Measurements from ENCODE around the gene EVA1C.

EVA1C gene

GRCh38 chr21:32426592-32427051 is 14.1 kb downstream of the EVA1C start:
- TF ChIP-seq CEBPB (IDR thresholded peaks at IDR 0.05) (no peak), CREB1 (IDR thresholded peaks at IDR 0.05; ENCODE audit: low read depth) (no peak), MAX (IDR thresholded peaks at IDR 0.05) (no peak), NFIC (IDR thresholded peaks at IDR 0.05) (no peak), EP300 (IDR thresholded peaks at IDR 0.05; ENCODE audit: borderline replicate concordance) (no peak), TEAD4 (IDR thresholded peaks at IDR 0.05) (no peak), EGR1 (IDR thresholded peaks at IDR 0.05) (no peak), TCF12 (IDR thresholded peaks at IDR 0.05; ENCODE audit: low read depth) (no peak)

GRCh38 chr21:32427958-32428623 is 15.6 kb downstream of the EVA1C start:
- TF ChIP-seq TCF12 (IDR thresholded peaks at IDR 0.05; ENCODE audit: low read depth) (no peak), FOXM1 (IDR thresholded peaks at IDR 0.05; ENCODE audit: borderline replicate concordance, low read depth) (no peak), CREB1 (IDR thresholded peaks at IDR 0.05; ENCODE audit: low read depth) (no peak), TAF1 (IDR thresholded peaks at IDR 0.05; ENCODE audit: low read depth) (no peak), MAX (IDR thresholded peaks at IDR 0.05) (no peak), EGR1 (IDR thresholded peaks at IDR 0.05) (no peak), ZBTB7A (IDR thresholded peaks at IDR 0.05; ENCODE audit: low read depth) (no peak)

GRCh38 chr21:32437729-32438128 is 25.2 kb downstream of the EVA1C start:
- no peak for TF ChIP-seq EGR1 (IDR thresholded peaks at IDR 0.05)
- TF ChIP-seq NFIC (IDR thresholded peaks at IDR 0.05) = no peak
- no peak for TF ChIP-seq TCF12 (IDR thresholded peaks at IDR 0.05; ENCODE audit: low read depth)
- no peak for TF ChIP-seq TEAD4 (IDR thresholded peaks at IDR 0.05)
- no peak for TF ChIP-seq EP300 (IDR thresholded peaks at IDR 0.05; ENCODE audit: borderline replicate concordance)
- TF ChIP-seq FOXM1 (IDR thresholded peaks at IDR 0.05; ENCODE audit: borderline replicate concordance, low read depth) = no peak
- TF ChIP-seq USF1 (IDR thresholded peaks at IDR 0.05) = no peak
- no peak for TF ChIP-seq MAX (IDR thresholded peaks at IDR 0.05)
- no peak for TF ChIP-seq TAF1 (IDR thresholded peaks at IDR 0.05; ENCODE audit: low read depth)
- no peak for TF ChIP-seq YY1 (IDR thresholded peaks at IDR 0.05; ENCODE audit: low read depth)
- no peak for TF ChIP-seq RAD21 (IDR thresholded peaks at IDR 0.05; ENCODE audit: low read depth)
- no peak for TF ChIP-seq CEBPB (IDR thresholded peaks at IDR 0.05)

- TF ChIP-seq USF1 (IDR thresholded peaks at IDR 0.05) = no peak
- no peak for TF ChIP-seq REST (IDR thresholded peaks at IDR 0.05; ENCODE audit: low read depth)
- no peak for TF ChIP-seq NFIC (IDR thresholded peaks at IDR 0.05)
- no peak for TF ChIP-seq TEAD4 (IDR thresholded peaks at IDR 0.05)
- TF ChIP-seq MAX (IDR thresholded peaks at IDR 0.05) = no peak
- no peak for TF ChIP-seq CEBPB (IDR thresholded peaks at IDR 0.05)
- no peak for TF ChIP-seq EP300 (IDR thresholded peaks at IDR 0.05; ENCODE audit: borderline replicate concordance)
- TF ChIP-seq FOXM1 (IDR thresholded peaks at IDR 0.05; ENCODE audit: borderline replicate concordance, low read depth) = no peak
- TF ChIP-seq TAF1 (IDR thresholded peaks at IDR 0.05; ENCODE audit: low read depth) = no peak
- TF ChIP-seq EGR1 (IDR thresholded peaks at IDR 0.05) = no peak
- no peak for TF ChIP-seq CREB1 (IDR thresholded peaks at IDR 0.05; ENCODE audit: low read depth)
- TF ChIP-seq ZBTB7A (IDR thresholded peaks at IDR 0.05; ENCODE audit: low read depth) = no peak
- TF ChIP-seq YY1 (IDR thresholded peaks at IDR 0.05; ENCODE audit: low read depth) = no peak
- no peak for TF ChIP-seq RAD21 (IDR thresholded peaks at IDR 0.05; ENCODE audit: low read depth)
- TF ChIP-seq TCF12 (IDR thresholded peaks at IDR 0.05; ENCODE audit: low read depth) = no peak
These were observed 30.2 kb downstream of the EVA1C start for GRCh38 chr21:32442566-32443318.

GRCh38 chr21:32445101-32445500 is 32.6 kb downstream of the EVA1C start:
- TF ChIP-seq TEAD4 (IDR thresholded peaks at IDR 0.05) (no peak), TAF1 (IDR thresholded peaks at IDR 0.05; ENCODE audit: low read depth) (no peak), EP300 (IDR thresholded peaks at IDR 0.05; ENCODE audit: borderline replicate concordance) (no peak), USF1 (IDR thresholded peaks at IDR 0.05) (no peak), FOXM1 (IDR thresholded peaks at IDR 0.05; ENCODE audit: borderline replicate concordance, low read depth) (no peak), EGR1 (IDR thresholded peaks at IDR 0.05) (no peak), RAD21 (IDR thresholded peaks at IDR 0.05; ENCODE audit: low read depth) (no peak), NFIC (IDR thresholded peaks at IDR 0.05) (no peak), REST (IDR thresholded peaks at IDR 0.05; ENCODE audit: low read depth) (no peak), TCF12 (IDR thresholded peaks at IDR 0.05; ENCODE audit: low read depth) (no peak), ZBTB7A (IDR thresholded peaks at IDR 0.05; ENCODE audit: low read depth) (no peak), YY1 (IDR thresholded peaks at IDR 0.05; ENCODE audit: low read depth) (no peak), MAX (IDR thresholded peaks at IDR 0.05) (no peak), CEBPB (IDR thresholded peaks at IDR 0.05) (no peak), CREB1 (IDR thresholded peaks at IDR 0.05; ENCODE audit: low read depth) (no peak)
